Activated CD4-positive, alpha-beta T cell treated with anti-CD3 and anti-CD28 coated beads for 24 hours (primary cell): ENCODE results near the gene AGPS.
"Not testable (repeated sequence)": the region's sequence is repeated elsewhere in the genome, so short reads cannot be mapped to it uniquely, and the experiment has no call there.

Experiments used
- DNase-seq, 2 donors: peaks; one replicate each; pipeline ENCODE4 v3.0.0-alpha.2; 2020; ENCODE audit warnings: low read depth in 2 of 2

AGPS gene

DNA sequence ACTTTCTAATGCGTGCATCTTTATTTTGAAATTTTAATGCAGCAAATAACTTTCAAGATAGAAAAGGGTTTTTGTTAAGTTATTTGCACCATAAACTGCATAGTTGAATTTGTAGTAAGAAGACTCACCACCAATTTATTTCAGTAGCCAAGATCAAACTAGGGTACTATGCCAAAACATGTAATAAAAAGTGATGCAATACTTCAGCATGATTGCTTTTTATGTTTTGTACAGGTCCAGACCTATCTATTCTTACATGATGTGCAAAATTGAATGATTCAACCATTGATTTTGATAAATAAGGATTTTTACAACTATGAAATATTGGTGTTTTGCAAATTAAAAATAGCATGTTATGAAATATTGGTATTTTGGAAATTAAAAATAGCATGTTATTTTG lies 26.7 kb downstream of the AGPS start:
- DNase-seq: no peak

DNA sequence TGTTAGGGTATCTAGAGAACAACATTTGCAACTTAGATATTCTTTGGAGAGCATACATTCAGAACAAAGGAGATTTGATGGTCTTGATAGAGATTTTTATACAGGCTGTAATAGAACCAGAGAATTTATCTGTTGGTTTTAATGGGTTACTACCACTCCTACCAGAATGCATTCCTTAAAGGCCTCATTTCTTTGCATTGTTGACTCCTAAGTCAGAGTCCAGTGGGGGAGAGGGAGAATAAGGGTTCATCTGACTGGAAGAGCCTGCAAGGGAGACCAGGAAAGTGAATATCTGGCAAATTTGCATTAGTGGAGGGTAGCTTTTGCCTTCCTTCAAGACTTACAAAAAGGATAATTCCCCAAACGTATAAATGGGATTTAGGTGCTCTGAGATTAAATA lies 29.7 kb downstream of the AGPS start:
- DNase-seq: no peak

DNA sequence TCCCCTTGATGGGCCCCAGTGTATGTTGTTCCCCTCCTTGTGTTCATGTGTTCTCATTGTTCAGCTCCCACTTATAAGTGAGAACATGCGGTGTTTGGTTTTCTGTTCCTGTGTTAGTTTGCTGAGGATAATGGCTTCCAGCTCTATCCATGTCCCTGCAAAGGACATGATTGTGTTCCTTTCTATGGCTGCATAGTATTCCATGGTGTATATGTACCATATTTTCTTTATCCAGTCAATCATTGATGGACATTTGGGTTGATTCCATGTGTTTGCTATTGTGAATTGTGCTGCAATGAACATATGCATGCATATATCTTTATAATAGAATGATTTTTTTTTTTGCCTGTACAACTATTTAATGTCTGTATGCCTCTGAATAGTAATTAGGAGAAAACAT lies 31.5 kb downstream of the AGPS start:
- DNase-seq: not testable (repeated sequence)

DNA sequence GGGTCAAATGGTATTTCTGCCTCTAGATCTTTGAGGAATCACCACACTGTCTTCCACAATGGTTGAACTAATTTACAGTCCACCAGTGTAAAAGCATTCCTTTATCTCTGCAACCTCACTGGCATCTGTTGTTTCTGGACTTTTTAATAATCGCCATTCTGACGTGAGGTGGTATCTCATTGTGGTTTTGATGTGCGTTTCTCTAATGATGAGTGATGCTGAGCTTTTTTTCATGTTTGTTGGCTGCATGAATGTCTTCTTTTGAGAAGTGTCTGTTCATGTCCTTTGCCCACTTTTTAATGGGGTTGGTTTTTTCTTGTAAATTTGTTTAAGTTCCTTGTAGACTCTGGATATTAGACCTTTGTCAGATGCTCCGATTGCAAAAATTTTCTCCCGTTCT lies 32.0 kb downstream of the AGPS start:
- not testable (repeated sequence) for DNase-seq

DNA sequence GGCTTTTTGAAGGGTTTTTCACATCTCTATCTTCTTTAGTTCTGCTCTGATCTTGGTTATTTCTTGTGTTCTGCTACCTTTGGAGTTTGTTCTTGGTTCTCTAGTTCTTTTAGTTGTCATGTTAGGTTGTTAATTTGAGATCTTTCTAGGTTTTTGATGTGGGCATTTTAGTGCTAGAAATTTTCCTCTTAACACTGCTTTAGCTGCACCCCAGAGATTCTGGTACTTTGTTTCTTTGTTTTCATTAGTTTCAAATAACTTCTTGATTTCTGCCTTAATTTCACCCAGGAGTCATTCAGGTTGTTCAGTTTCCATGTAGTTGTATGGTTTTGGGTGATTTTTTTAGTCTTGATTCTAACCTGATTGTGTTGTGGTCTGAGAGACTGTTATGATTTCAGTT lies 34.7 kb downstream of the AGPS start:
- DNase-seq: no peak

DNA sequence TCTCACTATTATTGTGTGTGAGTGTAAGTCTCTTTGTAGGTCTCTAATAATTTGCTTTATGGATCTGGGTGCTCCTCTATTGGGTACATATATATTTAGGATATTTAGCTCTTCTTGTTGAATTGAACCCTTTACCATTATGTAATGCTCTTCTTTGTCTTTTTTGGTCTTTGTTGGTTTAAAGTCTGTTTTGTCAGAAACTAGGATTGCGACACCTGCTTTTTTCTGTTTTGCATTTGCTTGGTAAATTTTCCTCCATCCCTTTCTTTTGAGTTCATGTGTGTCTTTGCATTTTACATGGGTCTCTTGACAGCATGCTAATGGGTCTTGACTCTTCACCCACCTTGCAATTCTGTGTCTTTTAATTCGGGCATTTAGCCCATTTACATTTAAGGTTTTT lies 35.4 kb downstream of the AGPS start:
- not testable (repeated sequence) for DNase-seq

DNA sequence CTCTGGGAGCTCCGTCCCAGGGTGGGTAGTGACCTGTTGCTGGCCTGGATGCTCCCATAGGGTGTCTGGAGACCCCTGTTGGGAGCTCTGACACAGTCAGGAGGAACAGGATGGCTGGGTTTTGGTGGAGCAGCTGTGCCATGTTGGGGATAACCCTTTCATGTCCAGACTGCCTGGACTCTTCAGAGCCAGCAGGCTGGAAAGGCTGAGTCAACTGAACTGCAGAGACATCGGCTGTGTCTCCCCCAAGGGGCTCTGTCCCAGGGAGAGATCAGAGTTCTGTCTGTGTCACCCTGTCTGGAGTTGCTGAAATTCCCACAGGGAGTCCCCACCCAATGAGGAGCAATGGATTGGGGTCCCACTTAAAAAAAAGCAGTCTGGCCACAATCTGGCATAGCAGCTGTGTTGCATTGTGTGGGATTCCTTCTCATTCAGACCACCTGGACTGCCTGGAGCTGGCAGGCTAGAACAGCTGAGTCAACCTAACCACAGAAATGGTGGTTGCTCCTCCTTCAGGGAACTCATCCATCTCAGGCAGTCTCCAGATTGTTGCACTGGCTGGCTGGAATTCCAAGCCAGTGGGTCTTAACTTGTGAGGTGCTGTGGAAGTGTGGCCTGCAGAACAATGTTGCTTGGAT lies 37.2 kb downstream of the AGPS start:
- no peak for DNase-seq

DNA sequence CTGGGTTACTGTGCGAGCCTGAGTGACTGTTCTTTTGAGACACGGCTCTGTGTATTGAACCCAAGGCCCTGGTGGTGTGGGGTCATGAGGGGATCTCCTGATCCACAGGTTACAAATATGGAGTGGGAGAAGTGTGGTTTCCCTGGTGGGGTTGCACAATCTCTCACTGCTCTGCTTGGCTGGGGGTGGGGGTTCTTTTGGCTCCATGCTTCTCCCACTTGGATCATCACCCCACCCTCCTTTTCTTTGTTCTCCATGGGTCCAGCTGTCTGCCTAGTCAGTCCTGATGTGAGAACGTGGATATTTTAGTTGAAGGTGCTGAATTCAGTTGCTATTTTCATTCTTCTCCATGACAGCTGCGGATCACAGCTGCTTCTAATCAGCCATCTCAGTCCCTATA lies 37.8 kb downstream of the AGPS start:
- DNase-seq: no peak

DNA sequence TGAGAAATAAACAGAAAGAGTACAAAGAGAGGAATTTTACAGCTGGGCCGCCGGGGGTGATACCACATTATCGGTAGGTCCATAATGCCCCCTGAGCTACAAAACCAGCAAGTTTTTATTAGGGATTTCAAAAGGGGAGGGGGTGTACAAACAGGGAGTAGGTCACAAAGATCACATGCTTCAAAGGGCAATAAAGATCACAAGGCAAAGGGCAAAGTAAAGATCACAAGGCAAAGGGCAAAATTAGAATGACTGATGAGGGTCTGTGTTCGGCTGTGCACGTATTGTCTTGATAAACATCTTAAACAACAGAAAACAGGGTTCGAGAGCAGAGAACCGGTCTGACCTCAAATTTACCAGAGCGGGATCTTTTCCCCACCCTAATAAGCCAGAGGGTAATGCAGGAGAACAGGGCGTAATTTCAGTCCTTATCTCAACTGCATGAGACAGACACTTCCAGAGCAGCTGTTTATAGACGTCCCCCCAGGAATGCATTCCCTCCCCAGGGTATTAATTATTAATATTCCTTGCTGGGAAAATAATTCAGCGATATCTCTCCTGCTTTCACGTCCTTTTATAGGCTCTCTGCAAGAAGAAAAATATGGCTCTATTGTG lies 38.6 kb downstream of the AGPS start:
- not testable (repeated sequence) for DNase-seq

DNA sequence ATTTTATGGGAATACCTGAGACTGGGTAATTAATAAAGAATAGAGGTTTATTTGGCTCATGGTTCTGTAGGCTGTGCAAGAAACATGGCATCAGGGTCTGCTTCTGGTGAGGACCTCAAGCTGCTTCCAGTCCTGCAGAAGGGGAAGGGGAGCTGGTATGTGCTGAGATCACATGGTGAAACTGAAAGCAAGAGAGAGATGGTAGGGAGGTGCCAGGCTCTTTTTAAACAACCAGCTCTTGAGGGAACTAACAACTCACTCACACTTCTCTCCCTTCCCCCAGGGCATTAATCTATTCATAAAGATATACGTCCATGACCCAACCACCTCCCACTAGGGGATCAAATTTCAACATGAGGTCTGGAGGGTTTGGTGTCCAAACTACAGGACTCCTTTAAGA lies 40.1 kb downstream of the AGPS start:
- no peak for DNase-seq

DNA sequence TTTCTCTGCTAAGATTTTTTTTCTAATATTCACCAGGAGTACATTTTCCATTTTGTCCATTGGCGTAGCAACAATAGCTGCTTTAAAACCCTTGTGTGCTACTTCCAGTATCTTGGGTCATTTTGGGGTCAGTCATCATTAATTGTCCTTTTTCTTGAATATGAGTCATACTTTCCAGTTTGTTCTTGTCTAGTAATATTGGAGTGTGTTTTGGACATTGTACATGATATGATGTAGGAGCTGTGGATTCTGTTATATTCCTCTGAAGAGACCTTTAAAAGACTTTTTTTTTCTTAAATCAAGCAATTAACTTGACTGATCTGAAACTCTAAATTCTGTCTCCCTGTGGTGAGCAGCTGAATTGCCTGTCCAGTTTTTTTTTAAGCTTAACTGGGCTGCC lies 40.8 kb downstream of the AGPS start:
- DNase-seq: no peak

DNA sequence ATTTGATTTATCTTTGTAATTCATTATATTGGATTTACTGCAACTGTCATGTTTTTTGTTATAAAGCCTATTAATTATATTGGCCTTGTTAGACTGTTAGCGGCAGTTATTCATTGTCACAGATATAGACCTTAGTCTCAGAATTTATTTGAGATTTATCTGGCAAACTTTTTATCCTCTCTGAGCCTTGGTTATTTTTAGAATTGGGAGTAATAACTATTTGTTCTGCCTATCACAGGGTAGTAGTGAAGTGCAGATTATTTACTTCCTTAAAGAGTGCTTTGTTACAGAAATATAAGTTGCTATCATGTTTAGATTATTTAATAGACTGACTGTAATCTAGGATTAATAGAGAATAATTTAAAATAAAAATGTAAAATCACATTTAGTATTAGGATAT lies 41.9 kb downstream of the AGPS start:
- DNase-seq: no peak

DNA sequence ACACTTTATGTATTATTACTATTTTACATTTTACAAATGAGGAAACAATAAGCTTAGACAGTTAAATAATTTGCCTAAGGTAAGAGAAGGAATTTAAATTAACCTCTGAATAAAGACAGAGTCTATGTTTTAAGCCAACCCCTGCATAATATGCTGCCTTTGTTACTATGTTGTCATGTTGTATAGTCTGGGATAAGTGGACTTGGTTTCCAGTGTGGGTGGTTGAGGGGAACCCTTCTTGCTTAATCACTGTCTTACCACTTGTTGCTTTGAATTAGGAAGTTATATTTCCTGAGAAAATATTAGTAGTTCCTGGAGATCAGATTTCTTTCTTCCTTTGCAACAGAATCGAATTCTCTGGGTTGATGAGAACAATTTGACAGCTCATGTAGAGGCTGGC lies 52.6 kb downstream of the AGPS start:
- DNase-seq: no peak

DNA sequence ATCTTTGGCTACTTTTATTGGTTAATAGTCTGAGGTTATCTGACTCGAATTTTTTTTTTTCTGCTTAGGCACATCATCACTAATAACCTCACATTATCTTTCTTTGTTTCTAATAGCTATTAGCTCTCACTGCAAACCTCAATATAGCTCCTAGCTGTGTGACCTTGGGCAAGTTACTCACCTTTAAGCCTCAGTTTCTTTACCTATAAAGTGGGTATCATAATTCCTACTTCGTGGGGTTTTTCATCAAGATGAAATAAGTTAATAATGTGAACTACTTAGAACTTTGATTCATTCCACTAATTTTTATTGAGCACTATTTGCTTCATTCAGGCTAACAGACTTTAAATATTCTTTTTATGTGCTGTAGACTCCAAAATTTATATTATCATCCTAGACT lies 55.5 kb downstream of the AGPS start:
- DNase-seq: no peak

DNA sequence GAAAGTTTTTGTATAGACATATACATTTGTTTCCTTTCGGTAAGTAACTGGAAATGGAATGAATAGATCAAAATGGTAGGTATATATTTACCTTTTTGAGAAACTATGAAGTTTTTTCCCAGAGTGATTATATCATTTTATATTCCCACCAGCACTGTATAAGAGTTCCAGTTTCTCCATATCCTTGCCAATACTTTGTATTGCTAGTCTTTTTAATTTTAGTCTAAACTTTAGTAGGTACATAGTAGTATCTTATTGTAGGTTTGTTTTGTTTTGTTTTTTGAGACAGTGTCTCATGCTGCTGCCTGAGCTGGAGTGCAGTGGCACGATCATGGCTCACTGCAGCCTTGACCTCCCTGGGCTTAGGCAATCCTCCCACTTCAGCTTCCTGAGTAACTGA lies 56.6 kb downstream of the AGPS start:
- DNase-seq: no peak

DNA sequence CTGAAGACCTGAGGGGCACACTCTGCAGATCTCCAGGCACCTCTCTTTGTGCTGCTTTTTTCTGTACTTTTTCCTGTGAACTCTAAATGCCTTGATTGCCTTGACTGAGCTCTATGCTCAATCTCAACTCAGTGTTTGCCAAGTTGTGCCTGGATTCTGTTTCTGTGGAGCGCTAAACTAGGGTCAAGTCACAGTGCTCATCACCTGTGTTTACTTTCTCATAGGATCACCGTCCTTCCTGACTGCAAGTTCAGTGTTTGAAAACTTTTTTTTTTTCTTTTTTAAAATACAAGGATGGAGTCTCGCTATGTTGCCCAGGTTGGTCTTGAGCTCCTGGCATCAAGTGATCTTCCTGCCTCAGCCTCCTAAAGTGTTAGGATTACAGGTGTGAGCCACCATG lies 62.6 kb downstream of the AGPS start:
- DNase-seq: no peak

DNA sequence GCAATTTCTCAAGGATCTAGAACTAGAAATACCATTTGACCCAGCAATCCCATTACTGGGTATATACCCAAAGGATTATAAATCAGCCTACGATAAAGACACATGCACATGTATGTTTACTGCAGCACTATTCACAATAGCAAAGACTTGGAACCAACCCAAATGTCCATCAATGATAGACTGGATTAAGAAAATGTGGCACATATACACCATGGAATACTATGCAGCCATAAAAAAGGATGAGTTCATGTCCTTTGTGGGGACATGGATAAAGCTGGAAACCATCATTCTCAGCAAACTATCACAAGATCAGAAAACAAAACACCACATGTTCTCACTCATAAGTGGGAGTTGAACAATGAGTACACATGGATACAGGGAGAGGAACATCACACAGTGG lies 67.2 kb downstream of the AGPS start:
- not testable (repeated sequence) for DNase-seq

DNA sequence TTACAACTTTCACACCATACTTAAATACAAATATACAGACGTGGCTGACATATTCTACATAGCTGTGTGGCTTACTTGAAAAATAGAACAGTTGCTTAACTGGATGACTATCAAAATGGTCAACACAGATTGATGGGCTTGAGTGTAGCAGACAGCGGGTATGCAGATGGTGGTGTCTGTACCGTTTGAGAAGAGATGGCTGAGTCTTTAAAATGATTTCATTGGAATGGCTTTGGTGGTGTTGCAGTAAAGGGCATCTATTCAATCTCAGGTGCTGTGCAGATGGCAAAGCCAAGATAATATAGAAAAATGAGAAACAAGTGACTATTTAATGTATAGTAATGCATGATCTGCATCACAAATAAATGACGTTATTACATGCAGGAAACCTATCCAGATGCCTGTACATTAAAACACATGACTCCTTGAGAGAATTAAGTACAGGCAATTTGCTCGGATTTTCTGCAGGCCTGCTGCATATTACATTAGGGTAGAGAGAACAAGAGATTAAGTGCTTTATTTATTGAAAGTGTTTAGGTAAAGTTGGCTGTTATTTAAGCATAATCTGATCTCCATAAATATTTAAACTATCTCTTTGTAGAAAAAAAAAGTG lies 68.5 kb downstream of the AGPS start:
- DNase-seq: no peak

DNA sequence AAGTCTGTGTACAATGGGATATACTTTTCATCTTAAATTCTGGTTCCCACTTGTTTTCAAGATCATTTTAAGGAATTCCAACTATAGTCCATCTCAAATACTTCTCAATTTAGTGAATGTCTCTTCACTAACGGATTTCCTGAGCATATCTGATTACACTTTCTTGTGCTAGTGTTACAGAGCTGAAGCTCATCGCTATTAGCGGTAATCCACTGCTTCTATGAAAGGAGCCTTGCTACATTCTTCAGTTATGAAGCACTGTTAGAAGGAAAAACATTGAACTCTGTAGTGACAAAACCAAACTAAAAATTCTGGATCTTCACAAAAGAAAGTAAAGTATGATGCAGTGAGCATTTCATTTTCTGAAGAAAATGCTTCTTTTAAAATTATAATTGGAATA lies 72.0 kb downstream of the AGPS start:
- DNase-seq: no peak

DNA sequence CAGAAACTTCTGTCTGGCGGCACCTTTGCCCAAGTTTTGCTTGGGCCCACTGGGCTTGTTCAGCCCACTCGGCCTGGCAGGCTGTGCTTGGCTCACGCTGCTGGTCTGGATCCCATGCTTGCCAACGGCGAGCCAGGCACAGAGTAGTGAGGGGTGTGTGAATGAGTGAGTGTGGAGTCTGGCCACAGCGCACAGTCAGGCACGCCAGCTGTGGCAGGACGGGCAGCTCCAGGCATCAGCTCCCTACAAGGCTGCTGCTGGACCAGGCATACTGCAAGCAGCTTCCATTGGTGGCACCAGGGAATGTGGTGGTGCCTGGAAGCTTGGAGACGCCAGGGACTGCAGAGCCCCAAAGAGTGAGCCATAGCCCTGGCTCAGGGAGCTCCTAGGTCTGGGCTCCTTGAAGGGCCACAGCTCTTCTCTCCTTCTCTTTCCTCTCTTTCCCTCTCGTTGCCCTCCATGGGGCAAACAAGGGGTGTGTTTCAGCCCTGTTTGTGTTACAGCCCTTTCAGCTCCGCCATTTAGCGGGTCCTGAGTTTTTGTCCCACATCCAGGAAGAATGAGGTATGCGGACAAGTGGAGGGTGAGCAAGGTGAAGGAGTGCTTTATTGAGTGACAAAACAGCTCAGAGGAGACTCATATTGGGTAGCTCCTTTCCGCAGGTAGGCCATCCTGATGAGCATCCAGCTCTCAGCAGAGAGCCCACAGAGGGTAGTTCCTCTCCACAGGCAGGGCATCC lies 73.0 kb downstream of the AGPS start:
- DNase-seq: no peak

DNA sequence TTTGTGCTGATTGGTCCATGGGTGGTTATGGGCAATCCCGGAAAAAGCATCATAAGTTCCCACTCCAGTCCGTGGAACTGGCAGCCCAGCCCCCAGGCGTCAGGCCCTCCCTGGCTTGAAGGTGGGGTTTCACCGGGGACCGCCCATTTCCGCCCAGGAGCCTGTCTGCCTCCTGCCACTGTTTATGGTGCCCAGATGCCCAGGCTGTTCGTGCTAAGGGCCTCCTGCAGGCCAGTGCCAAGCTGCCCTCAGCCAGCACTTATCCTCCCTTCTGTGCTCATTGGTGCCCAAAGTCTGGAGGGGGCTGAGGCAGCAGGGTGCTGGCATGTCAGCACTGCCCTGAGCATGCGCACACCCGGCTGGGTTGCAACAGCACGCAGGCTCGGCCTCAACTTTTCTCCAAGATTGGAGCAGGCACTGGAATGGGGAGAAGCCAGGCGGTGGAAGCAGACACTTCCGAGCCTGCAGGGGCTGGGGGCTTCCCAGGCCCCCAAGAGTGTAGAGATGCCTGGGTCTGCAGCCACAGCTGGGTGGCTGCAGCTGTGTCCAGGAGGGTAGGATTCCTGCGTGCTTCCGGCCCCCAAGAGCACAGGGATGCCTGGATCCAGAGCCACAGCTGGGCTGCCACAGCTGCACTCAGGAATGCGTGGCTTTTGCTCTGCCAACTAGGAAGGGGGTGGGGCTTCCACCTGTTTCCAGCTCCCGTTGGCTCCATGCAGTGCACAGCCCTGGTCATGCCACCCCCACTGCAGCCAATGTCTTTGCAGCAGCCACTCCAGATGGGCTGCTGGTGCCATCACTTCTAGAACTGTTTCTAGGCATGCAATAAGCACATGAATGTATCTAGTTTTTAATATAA lies 74.0 kb downstream of the AGPS start:
- no peak for DNase-seq

DNA sequence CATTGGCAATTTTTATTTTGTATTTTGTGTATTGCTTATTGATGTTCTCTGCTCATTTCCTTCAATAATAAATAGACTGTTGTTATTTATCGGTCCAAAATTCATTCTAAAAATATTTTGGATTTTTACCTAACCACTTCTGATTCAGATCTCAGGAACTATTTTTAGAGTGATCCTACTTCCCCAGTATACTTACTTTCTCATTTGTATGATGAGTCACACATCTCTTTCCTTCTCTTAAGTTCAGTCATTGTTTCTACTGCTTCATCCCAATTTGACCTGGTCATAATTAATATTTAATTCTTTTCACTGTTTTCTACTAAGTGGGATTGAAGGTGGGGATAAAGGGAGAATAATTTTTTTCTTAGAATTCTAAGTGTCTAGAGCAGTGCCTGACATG lies 75.1 kb downstream of the AGPS start:
- no peak for DNase-seq
